ENCODE data around the gene PCDHAC1.
A peak's percentile ranks its signal among the peaks of the same experiment; 100 is the strongest.
"Not testable (repeated sequence)": the region's sequence is repeated elsewhere in the genome, so short reads cannot be mapped to it uniquely, and the experiment has no call there.

Gene PCDHAC1

GRCh38 chr5:140925806-140926442, at the start of gene PCDHAC1:
PCDHAC1 (plus strand) TSS chr5:140926299; CDS start chr5:140926893, 594 bp downstream.
- DNase-seq = no peak

- DNase-seq = not testable (repeated sequence)
Observed at GRCh38 chr5:140876541-140877261, 49.4 kb upstream of the PCDHAC1 start.

- DNase-seq = no peak
Observed at GRCh38 chr5:140877262-140877581, 48.9 kb upstream of the PCDHAC1 start.

- DNase-seq = no peak
Observed at GRCh38 chr5:140881889-140882590, 44.1 kb upstream of the PCDHAC1 start, which contains the start of gene PCDHA13. PCDHA13 (plus strand) TSS chr5:140882124; CDS start chr5:140882269, 145 bp downstream.

- DNase-seq = no peak
Observed at GRCh38 chr5:140882591-140882899, 43.6 kb upstream of the PCDHAC1 start.

GRCh38 chr5:140883373-140883772, 42.7 kb upstream of the PCDHAC1 start:
- DNase-seq = no peak

- DNase-seq = no peak
Observed at GRCh38 chr5:140883927-140884697, 42.0 kb upstream of the PCDHAC1 start.

- DNase-seq = no peak
Observed at GRCh38 chr5:140916325-140916724, 9.8 kb upstream of the PCDHAC1 start.

GRCh38 chr5:140923601-140924000, 2.5 kb upstream of the PCDHAC1 start:
- no peak for DNase-seq

- peak; percentile 31 for DNase-seq
Observed at GRCh38 chr5:140926443-140927227, 536 bp downstream of the PCDHAC1 start.

GRCh38 chr5:140927228-140927573, 1.1 kb downstream of the PCDHAC1 start:
- no peak for DNase-seq

GRCh38 chr5:140934964-140935606, 9.0 kb downstream of the PCDHAC1 start:
- no peak for DNase-seq

- no peak for DNase-seq
Observed at GRCh38 chr5:140946578-140946977, 20.5 kb downstream of the PCDHAC1 start.

- DNase-seq = no peak
Observed at GRCh38 chr5:140951636-140952035, 25.5 kb downstream of the PCDHAC1 start.

- DNase-seq = no peak
Observed at GRCh38 chr5:140953234-140953633, 27.1 kb downstream of the PCDHAC1 start.

GRCh38 chr5:140962190-140962589, 36.1 kb downstream of the PCDHAC1 start:
- no peak for DNase-seq

GRCh38 chr5:140964356-140964755, 38.3 kb downstream of the PCDHAC1 start:
- no peak for DNase-seq

GRCh38 chr5:140965905-140966292, 39.8 kb downstream of the PCDHAC1 start:
- no peak for DNase-seq

GRCh38 chr5:140966293-140967225, 40.5 kb downstream of the PCDHAC1 start, which contains the start of gene PCDHAC2:
PCDHAC2 (plus strand) TSS chr5:140966476; CDS start chr5:140966767, 291 bp downstream.
- no peak for DNase-seq

- DNase-seq = no peak
Observed at GRCh38 chr5:140967226-140967893, 41.3 kb downstream of the PCDHAC1 start.

All from activated CD4-positive, CD25-positive, alpha-beta regulatory T cell treated with anti-CD3 and anti-CD28 coated beads, Interleukin-2, amount 50 U/mL, for 72 hours (primary cell).